Epithelial cell of esophagus (primary cell): ENCODE results near the gene DTNBP1.

Source experiments
- DNase-seq: peaks from one replicate; pipeline ENCODE4 v3.0.0; 2010; ENCODE audit warnings: low read depth
- H3K4me3 ChIP-seq: 2 replicates; pipeline ENCODE4 v1.5.1; 2011; ENCODE audit warnings: mild to moderate bottlenecking, low read length, control low read depth
- TF ChIP-seq, protein P1 (sequence below): IDR thresholded peaks from 2 replicates; pipeline ENCODE4 v1.5.1; 2011; ENCODE audit warnings: low read depth, mild to moderate bottlenecking, low read length, control low read depth, inconsistent platforms; ENCODE audit not compliant: insufficient read depth; ENCODE audit errors: missing control alignments

Gene DTNBP1

DNA sequence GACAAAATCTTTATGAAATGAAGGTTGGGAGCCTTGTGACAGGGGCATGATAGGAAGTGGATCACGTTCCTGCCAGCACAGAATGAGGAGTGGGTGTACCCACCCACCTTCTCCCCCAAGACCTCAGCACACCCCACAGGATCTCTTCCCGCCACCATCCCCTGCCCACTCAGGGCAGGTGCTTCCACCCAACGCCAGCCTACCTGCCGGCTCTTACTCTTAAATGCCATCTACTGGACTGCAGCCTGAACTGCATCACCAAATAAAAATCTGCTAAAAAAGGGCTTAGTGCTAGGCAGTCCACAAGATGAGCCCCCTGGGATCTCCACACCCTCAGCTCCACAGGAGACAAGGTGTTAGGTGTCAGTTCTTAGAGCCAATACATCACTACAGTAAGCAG lies 20.6 kb downstream of the DTNBP1 start:
- H3K4me3 ChIP-seq = no peak overlapping the region
- DNase-seq = peak; percentile 15
- TF ChIP-seq, protein P1, sequence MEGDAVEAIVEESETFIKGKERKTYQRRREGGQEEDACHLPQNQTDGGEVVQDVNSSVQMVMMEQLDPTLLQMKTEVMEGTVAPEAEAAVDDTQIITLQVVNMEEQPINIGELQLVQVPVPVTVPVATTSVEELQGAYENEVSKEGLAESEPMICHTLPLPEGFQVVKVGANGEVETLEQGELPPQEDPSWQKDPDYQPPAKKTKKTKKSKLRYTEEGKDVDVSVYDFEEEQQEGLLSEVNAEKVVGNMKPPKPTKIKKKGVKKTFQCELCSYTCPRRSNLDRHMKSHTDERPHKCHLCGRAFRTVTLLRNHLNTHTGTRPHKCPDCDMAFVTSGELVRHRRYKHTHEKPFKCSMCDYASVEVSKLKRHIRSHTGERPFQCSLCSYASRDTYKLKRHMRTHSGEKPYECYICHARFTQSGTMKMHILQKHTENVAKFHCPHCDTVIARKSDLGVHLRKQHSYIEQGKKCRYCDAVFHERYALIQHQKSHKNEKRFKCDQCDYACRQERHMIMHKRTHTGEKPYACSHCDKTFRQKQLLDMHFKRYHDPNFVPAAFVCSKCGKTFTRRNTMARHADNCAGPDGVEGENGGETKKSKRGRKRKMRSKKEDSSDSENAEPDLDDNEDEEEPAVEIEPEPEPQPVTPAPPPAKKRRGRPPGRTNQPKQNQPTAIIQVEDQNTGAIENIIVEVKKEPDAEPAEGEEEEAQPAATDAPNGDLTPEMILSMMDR = peak; percentile 21

DNA sequence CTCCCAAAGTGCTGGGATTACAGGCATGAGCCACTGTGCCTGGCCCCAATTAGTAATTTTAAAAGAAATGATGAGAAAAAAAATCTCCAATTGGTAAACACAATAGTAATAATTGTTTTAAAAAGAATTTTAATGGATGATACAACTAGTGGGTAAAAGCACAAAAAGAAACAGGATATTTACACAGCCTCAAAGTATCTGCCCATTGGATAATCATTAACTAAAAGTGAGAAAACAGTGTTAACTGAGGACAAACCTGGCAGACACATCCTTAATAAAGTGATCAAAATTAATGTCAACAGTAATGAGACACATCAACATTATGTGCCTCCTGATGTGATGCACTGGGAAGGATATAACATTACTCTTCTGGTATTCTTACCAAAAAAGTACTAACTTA lies 24.5 kb downstream of the DTNBP1 start:
- TF ChIP-seq, protein P1 = no peak
- DNase-seq = no peak

DNA sequence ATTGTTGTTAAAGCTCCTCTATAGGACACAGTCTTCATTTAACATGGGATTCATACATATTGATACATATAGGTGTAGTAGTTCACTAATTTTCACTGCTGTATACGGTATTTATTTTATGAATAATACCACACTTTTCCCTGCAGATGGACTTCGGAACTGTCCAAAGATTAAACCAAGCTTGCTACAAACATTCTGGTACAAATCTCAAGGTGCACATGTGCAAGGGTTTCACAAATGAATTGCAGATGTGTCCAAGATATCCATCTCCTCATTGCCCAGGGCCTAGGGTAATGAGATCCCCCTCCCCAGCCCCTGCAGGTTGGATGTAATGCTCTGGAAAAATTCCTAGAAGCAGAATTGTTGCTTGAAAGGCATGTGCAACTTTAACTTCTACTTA lies 31.4 kb downstream of the DTNBP1 start:
- TF ChIP-seq, protein P1 = no peak
- H3K4me3 ChIP-seq = no peak overlapping the region
- DNase-seq = no peak

More for the DNA sequence above, 24.5 kb downstream of the DTNBP1 start:
- no peak overlapping the region for H3K4me3 ChIP-seq

DNA sequence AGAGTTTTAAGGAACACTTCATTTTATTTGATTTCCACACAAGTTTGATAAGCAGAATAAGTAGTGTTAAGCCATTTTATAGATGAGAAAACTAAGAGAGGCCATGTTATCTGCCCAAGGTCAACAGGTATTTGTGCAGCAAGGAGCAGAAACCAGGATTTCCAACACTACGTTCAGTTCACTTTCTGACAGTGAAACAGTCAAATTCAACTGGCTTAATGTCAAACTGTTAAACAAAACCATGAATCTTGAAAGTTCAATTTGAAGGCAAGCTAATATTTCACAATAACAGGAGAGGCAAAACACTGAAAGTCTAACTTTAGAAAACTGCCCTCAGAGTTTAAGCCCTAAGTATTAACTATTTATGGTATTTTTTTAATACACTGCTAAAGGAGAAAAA lies 32.6 kb downstream of the DTNBP1 start:
- H3K4me3 ChIP-seq = no peak overlapping the region
- DNase-seq = no peak
- TF ChIP-seq, protein P1 = no peak

DNA sequence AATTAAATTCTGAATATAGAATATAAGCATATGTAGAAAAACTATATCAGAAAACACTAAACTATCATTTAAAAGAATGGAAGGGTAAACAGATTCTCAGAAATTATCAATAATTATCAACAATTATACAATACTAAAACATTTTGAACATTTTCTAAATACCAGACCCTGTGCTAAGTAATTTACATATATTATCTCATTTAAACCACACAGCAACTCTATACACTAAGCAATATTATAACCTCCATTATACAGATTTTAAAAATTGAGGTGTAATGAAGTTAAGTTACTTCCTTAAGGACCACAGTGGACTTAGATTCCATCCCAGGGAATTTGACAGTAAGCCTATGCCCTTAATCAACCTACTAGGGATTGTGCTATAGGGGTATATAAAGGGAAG lies 33.3 kb downstream of the DTNBP1 start:
- TF ChIP-seq, protein P1 = no peak
- no peak overlapping the region for H3K4me3 ChIP-seq
- DNase-seq = no peak

DNA sequence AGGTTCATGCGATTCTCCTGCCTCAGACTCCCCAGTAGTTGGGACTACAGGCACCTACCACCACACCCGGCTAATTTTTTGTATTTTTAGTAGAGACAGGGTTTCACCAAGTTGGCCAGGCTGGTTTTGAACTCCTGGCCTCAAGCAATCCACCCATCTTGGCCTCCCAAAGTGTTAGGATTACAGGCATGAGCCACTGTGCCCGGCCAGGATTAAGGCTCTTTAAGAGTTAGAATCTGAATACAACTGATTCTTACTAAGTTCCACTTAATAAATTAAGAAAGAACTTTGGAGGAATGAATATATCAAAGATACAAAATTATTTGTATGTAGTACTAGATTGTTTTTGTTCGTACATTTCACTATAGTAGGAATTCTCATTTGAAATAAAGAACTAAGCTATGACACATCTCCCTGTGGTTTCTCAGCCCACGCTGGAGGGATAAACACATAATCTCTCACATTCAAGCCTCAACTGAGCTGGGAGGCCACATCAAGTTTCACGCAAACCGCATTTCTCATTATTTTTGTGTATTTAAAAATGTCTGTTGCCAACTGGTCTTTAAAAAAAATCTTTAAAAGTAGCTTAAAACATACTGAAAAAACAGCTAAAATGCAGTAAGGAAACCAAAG lies 34.2 kb downstream of the DTNBP1 start:
- peak; percentile 74 for DNase-seq
- TF ChIP-seq, protein P1 = no peak
- no peak overlapping the region for H3K4me3 ChIP-seq

DNA sequence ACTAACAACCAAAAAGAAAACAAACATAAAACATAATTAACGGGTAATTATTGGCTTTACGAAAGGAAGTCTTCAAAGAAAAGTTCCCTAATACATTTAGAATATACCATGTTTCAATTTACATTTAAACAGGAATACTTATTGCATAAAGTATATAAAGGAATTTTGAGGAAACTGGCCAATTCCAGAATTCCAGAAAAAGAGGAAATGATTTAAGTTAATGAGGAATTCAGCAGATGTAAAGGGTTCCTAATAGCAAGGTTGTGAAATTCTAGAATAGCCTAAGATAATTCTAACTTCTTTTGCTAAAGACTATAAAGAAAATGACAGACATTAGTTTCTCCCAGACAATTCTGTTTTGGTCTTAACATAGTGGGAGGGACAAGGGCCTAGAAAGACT lies 35.0 kb downstream of the DTNBP1 start:
- TF ChIP-seq, protein P1 = no peak
- H3K4me3 ChIP-seq = no peak overlapping the region
- no peak for DNase-seq
